HG03039 (cell line): ENCODE results near the gene HS3ST2.

Source experiments
- ATAC-seq: cut with Tn5 transposase; IDR thresholded peaks from one replicate; pipeline ENCODE4 v1.9.1; 2021; ENCODE audit warnings: mild to moderate bottlenecking, moderate library complexity; ENCODE audit not compliant: unreplicated experiment

Gene HS3ST2

DNA sequence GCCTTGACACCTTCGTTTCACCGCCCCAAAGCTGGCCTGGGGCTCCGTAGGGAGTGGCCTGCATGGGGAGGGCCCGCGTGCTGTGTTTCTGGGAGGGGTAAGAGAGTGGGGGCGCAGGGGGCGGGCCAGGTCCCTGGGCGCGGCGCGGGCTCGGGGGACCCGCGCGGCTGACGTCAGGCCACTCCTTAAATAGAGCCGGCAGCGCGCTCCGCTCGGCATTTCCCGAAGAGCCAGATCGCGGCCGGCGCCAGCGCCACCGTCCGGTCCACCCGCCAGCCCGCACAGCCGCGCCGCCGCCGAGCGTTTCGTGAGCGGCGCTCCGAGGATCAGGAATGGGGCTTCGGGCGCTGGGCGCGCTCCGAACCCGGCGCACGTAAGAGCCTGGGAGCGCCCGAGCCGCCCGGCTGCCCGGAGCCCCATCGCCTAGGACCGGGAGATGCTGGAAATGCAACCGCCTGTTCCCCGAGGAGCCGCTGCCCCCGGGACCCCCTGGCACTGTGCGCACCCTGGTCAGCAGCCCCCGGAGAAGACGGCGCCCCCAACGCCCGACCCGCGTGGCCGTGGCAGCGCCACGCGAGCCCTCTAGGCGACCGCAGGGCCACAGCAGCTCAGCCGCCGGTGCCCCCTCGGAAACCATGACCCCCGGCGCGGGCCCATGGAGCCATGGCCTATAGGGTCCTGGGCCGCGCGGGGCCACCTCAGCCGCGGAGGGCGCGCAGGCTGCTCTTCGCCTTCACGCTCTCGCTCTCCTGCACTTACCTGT is at the start of gene HS3ST2:
TSS of gene HS3ST2 (plus strand) at position 215 of the 763 bp plus-strand sequence. CDS start at position 664, 449 bp downstream.
- ATAC-seq, result no peak

DNA sequence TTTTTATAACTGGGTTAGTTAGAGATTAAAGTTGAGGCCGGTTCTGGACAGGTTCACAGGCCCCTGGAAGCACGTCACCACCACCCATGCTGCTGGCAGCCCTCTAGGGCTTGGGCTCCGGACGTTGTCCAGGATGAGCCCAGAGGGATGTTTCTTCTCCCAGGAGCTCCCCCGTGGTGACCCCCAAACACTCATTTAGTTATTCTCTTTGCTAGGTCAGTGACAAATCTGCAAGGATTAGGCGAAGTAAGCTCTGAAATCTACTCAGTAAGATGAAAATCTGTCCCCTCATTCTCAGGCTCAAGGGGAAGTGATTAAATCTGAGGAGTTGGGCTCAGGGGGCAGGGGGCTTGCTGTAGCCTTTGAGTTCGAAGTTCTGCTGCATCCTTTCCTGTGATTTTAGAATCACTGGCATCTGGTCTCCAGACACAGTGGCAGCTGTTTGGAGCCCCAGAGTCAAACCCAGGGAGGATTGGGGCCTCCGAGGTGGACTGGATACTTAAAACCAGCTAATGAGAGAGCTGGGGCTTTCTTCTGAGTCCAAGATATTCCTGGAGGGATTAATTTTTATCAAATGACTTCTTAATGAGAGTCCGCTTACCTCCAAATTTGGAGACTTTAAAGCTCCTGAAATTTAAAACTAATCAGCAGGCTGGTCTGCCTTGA is 49.2 kb upstream of the HS3ST2 start:
- ATAC-seq, result no peak

DNA sequence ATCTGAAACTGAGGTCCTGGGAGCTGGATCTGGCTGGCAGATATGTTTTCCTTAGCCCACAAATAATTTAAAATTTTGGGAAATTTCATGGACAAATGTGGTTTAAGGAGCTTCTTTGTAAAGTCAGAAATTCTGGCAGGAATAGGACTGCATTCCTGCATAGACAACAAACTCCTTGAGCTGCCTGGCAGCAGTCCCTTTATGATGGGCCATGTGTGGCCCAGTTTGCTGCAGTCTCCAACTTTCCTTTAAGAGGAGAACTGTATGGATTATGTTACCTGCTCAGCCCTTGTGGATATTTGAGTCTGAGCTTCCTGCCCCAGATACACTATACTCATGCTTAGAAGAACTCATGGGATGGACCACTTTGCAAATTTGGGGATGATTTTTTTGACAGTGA is 48.5 kb upstream of the HS3ST2 start:
- ATAC-seq, result no peak

DNA sequence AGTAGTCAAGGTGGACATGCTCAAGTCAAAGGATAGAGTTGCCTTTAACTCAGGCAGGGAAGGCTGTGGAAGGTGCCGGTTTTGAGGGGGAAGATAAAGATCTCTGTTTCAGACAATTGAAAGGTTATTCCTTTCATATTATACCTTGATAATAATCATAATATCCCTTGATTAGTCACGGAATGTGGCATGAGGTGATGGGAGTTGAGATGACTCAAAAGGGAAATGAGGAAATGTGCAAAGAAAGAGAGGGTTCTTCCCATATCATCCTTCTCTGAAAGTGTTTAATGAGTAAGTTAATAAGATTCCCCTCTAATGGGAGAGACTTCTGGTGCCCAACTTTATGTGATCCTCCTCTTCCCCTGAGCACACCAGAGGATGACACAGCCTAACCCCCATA is 43.1 kb upstream of the HS3ST2 start:
- no peak for ATAC-seq

DNA sequence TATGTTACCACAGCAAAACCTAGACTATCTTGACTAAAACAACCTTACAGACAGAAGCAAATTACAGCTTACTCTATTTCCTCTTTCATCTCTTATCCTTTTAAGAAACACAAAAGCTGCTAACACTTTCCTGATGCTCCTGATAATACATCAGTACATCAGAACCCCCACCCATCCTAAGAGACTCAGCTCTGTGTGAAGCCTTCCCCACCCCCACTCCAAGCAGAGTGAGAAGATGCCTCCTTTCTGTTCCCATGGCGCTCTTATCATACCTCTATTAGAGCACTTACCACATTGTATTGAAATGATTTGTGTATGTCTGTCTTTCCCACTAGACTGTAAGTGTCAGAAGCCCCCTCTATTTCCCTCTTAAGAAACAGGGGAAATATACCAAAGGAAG is 42.4 kb upstream of the HS3ST2 start:
- ATAC-seq, result no peak

- ATAC-seq, result no peak
Measured at GRCh38 chr16:22775220-22775922, 38.6 kb upstream of the HS3ST2 start.

- ATAC-seq, result no peak
Measured at GRCh38 chr16:22781480-22781879, 32.5 kb upstream of the HS3ST2 start.

- no peak for ATAC-seq
Measured at GRCh38 chr16:22782314-22782713, 31.6 kb upstream of the HS3ST2 start.

- ATAC-seq, result no peak
Measured at GRCh38 chr16:22784690-22785214, 29.2 kb upstream of the HS3ST2 start.

DNA sequence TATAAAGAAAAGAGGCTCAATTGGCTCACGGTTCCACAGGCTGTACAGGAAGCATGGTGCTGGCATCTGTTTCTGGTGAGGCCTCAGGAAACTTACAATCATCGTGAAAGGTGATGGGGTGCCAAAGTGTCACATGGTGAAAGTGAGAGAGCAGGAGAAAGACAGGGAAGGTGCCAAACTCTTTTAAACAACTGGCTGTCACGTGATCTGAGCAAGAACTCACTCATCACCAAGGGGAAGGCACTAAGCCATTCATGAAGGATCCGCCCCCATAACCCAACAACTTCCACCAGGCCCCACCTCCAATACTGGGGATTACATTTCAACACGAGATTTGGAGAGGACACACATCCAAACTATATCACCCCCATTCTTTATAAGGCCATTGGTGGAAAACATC is 28.4 kb upstream of the HS3ST2 start:
- ATAC-seq, result no peak

DNA sequence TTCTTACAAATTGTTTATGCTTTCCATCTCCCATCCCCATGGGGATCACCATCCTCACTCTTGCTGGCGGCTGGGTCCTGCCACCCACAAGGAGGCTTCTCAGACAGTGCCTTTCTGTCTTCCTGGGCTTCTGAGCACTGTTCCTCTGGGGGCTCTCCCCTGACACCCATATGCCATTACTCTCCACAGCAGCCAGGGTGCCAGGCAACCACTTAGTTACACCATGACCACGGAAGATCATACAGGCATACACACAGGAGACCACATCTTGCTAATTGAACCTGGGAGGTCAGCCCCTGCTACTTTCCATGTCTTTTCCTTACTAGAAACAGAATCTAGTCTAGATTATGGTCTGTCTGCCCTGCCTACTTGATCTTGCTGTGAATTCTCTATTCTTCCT is 27.7 kb upstream of the HS3ST2 start:
- no peak for ATAC-seq

DNA sequence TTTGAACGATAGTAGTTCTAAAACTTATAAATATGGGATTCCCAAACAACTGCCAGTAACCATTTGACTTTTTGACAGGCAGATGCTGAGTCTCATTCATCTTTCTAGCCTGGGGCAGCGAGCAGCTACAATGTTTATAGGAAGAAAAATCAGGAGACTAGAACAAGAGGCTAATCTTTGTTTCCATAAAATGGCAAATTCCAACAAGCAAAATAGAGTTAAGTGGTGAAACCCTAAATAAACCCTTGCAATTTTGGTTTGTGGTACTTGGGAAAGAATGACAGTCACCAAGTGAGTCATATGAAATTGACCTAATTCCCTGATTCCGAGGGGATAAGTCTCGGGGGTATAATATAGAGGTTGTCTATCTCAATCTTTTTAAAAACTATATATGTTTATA is 27.3 kb upstream of the HS3ST2 start:
- no peak for ATAC-seq

DNA sequence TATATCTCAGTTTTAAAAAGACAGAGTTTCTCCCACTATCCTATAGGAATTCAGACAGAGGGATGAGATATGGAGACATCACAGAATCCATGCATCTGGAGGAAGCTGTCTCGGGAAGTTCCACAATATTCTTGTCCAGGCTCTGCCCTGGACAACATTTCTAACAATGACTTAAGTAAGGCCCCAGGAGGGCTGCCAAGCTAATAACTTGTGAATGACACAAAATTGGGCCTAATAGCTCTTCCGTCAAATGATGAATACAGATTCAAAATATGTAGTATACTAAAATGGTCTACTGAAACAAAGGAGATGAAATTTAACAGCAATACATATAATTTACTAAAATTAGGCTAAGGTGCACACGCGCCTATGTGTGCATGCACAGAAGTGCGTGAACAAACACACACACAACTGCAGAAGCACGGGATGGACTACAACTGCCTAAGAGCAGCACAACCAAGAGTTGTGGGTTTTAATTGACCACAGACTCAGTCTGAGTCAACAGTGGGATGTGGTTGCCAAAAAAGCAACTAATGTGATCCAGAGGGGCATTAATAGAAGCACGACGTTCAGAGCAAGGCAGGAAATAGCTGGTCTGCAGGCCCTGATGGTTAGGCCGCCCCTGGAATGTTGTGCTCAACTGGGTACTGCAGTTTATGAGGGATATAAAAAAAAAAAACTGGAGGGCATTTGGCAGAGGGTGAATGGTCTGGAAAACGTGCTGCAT is 26.3 kb upstream of the HS3ST2 start:
- no peak for ATAC-seq

DNA sequence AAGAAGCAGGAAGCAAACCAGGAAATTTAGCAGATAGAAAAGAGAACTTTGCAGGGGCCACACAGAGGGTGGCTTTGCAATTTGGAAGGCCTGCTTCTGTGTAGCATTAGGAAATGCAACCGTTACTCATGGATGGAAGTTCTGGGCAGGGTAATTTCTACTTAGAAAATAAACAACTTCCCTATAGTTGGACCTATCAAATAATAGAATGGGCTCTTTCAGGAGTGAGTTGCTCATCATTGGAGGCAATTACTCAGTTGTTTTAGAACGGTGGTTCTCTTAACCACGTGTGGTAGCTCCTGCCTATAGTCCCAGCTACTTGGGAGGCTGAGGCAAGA is 25.8 kb upstream of the HS3ST2 start:
- ATAC-seq, result no peak

DNA sequence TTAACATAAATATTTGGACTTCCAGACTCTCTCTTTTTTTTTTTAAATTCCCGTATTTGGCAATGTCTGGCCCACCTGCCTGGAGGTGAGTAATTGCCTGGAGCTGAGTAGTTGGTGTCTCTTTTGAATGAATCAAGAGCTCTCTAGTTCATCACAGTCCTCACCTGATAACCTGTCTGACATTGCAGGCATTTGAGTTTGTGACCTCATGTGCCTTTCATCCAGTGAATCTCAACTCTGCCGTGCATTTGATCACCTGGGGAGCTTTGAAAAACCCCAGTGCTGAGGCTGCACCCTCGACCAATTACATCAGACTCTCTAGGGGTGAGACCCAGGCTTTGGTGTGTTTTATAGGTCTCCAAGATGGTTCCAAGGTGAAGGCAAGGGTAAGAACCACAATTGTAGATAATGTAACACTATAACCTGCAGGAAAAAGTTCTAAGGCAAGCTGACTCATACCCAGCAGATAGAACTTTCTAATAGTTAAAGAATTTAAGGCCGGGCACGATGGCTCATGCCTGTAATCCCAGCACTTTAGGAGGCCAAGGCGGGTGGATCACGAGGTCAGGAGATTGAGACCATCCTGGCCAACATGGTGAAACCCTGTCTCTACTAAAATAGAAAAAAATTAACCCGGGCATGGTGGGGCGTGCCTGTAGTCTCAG is 24.5 kb upstream of the HS3ST2 start:
- ATAC-seq, result no peak

GRCh38 chr16:22797551-22797950 is 16.4 kb upstream of the HS3ST2 start:
- ATAC-seq, result no peak

GRCh38 chr16:22799113-22799512 is 14.8 kb upstream of the HS3ST2 start:
- no peak for ATAC-seq

DNA sequence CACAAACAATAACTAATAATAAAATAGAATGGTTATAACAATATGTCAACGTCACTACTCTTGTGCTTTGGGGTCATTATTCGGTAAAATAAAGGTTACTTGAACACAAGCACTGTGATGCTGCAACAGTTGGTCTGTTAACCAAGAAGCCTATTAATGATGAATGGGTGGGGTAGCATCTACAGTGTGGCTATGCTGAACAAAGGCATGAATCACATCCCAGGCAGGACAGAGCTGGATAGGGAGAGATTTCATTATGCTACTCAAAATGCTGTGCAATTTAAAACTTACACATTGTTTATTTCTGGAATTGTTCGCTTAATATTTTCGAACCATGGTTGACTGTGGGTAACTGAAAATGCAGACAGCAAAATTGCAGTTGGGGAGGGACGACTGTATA is 9.1 kb upstream of the HS3ST2 start:
- no peak for ATAC-seq

DNA sequence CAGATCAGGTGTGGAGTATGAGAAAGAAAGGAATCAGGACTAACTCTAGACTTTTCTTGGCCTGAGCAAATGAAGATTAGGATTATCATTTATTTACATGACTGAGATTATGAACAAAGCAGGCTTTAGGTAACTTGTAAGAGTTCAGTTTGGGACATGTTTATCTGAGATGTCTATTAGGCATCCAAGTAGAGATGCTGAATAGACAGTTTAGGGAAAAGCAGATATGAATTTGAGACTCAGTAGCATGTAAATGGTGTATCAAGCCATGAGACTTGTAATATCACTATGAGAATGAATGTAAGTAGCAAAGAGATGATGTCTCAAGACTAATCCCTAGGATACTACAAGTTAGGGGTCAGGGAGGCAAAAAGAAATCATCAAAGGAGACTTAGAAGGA is 8.6 kb upstream of the HS3ST2 start:
- no peak for ATAC-seq

- no peak for ATAC-seq
Measured at GRCh38 chr16:22806811-22807210, 7.2 kb upstream of the HS3ST2 start.

DNA sequence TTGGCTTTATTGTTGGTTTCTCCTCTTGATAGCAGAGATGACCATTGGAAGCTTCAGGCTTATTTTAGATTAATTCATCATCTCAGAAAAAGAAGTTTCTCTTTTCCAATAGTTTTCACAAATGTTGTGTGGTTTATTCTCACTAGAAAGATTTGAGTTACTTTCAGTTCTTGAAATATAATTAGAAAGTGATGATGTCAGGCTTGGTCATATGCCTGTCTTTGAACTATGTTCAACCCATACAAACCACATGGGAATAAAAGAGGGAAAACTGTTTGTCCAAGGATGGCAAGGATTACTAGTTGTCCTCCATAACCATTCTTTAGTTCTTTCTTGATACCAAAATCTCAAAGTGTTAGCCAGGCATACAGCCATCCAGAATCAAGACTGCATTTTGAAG is 3.7 kb upstream of the HS3ST2 start:
- no peak for ATAC-seq
